Kidney (tissue), 14 donors: ENCODE measurements around the gene MYH9. TPM values are rescaled to one million over a fixed set of nuclear protein-coding genes. Genes with fewer than 3 reads are reported as not detected.

ENCODE experiments used
- DNase-seq, 5 donors: peaks; one replicate each; pipeline ENCODE4 v3.0.0-alpha.2; 2013 to 2020
- FAIRE-seq: peaks from 2 replicates; lab custom pipeline; 2012; peaks lifted over from hg19 to GRCh38; lab: Jason Lieb, UNC
- H3K27ac ChIP-seq, 2 donors: one replicate each; pipeline ENCODE4 v1.7.0; 2013; ENCODE audit warnings: low read depth in 2 of 2, low read length in 2 of 2, inconsistent platforms in 1 of 2
- H3K27me3 ChIP-seq: one replicate; pipeline ENCODE4 v1.7.1; 2013; ENCODE audit warnings: low read length, inconsistent platforms; ENCODE audit not compliant: control insufficient read depth, insufficient read depth
- H3K36me3 ChIP-seq, 3 donors: one replicate each; pipeline versions ENCODE4 v1.7.0 to v1.7.1; 2013; ENCODE audit warnings: low read length in 3 of 3, control low read depth in 1 of 3, inconsistent platforms in 1 of 3; ENCODE audit not compliant: insufficient read depth in 3 of 3, control insufficient read depth in 2 of 3
- H3K4me1 ChIP-seq, 3 donors: one replicate each; pipeline versions ENCODE4 v1.7.0 to v1.7.1; 2013; ENCODE audit warnings: low read length in 3 of 3, inconsistent platforms in 1 of 3, low read depth in 1 of 3; ENCODE audit not compliant: control insufficient read depth in 2 of 3, insufficient read depth in 2 of 3
- H3K4me3 ChIP-seq, 3 donors: one replicate each; pipeline versions ENCODE4 v1.7.0 to v1.8.1; 2013; ENCODE audit warnings: low read length in 3 of 3, control low read depth in 1 of 3, inconsistent platforms in 1 of 3
- H3K9ac ChIP-seq, 3 donors: one replicate each; pipeline versions ENCODE4 v1.7.0 to v1.7.1; 2013; ENCODE audit warnings: low read length in 3 of 3, control low read depth in 1 of 3, inconsistent platforms in 1 of 3
- H3K9me3 ChIP-seq, 3 donors: one replicate each; pipeline versions ENCODE4 v1.7.0 to v1.7.1; 2013; ENCODE audit warnings: low read length in 3 of 3, control low read depth in 1 of 3, inconsistent platforms in 1 of 3; ENCODE audit not compliant: control insufficient read depth in 2 of 3, insufficient read depth in 1 of 3
- CTCF ChIP-seq: IDR thresholded peaks from 3 replicates; pipeline ENCODE4 v1.5.1; 2012; ENCODE audit warnings: mild to moderate bottlenecking, moderate library complexity, borderline replicate concordance; ENCODE audit not compliant: insufficient read depth; ENCODE audit errors: extremely low read depth
- intact Hi-C: fragments of 100-400 bp; cut with DNase I; formaldehyde crosslinking; loops from one replicate; pipeline ENCODE4 v1.11.1; 2022
- polyA plus RNA-seq: library from polyadenylated mRNA; stranded (reverse); fragments of 350-450 nt; fragmentation: Illumina TruSeq; extraction: RNeasy Lipid Tissue Mini Kit (QIAGEN cat#74804); gene quantifications from one replicate; pipeline ENCODE4 v1.2.3, GENCODE V29; 2014; ENCODE audit warnings: low read depth, low replicate concordance; ENCODE audit not compliant: insufficient read depth
- total RNA-seq: library from RNA; stranded (reverse); fragmentation: NEBNext Ultra II Directional; extraction: Animal tissue kit (Norgen Biotek cat#: 25700); gene quantifications from one replicate; pipeline ENCODE4 v1.2.1, GENCODE V29; 2021
- donor health status: control.
- donor health status: control.
- donor health status: control.
- donor health status: control.
- donor health status: control.
- donor health status: DM: yes; HTN: yes; CAD: no.
- donor health status: Normal renal cell carcinoma (clear cell type).

Gene MYH9
- total and polyA plus RNA-seq, 2 donors from 2014 or later: 85.2 to 655 TPM

- no peak for TF ChIP-seq CTCF
- Histone ChIP-seq H3K27me3 (no peaks in the 10 kb centered on the region), H3K9ac (peak overlapping the region in 1 of 3 donors; percentile 42), H3K27ac (peak overlapping the region; percentile 78 to 84), H3K4me1 (peaks cover 5 to 75% (median 72%) of the 10 kb centered on the region in 3 donors), H3K36me3 (no peaks in the 10 kb centered on the region), H3K4me3 (no peak overlapping the region), H3K9me3 (no peaks in the 10 kb centered on the region)
- DNase-seq (no peak), FAIRE-seq (no peak)
- intact Hi-C loops: no loop called here
These were observed 28.2 kb downstream of the MYH9 start for GRCh38 chr22:36359470-36359996.

- peak overlapping the region in 1 of 3 donors; percentile 42 for H3K9ac ChIP-seq
- H3K27ac ChIP-seq: peak overlapping the region; percentile 78 to 84
- intact Hi-C loops: no loop called here
- no peak for FAIRE-seq
- TF ChIP-seq CTCF: no peak
- no peaks in the 10 kb centered on the region for H3K9me3 ChIP-seq
- DNase-seq: peak in 1 of 5 donors; percentile 76
- H3K27me3 ChIP-seq: no peaks in the 10 kb centered on the region
- no peaks in the 10 kb centered on the region for H3K36me3 ChIP-seq
- H3K4me3 ChIP-seq: no peak overlapping the region
- peaks cover 3 to 68% (median 65%) of the 10 kb centered on the region in 3 donors for H3K4me1 ChIP-seq
These were observed 29.0 kb downstream of the MYH9 start for GRCh38 chr22:36358533-36359469.

- DNase-seq (peak in 1 of 5 donors; percentile 45), FAIRE-seq (no peak)
- peak overlapping the region in 2 of 3 donors; percentile 5 to 42 for H3K9ac ChIP-seq
- no peaks in the 10 kb centered on the region for H3K27me3 ChIP-seq
- no peak for TF ChIP-seq CTCF
- H3K27ac ChIP-seq: peak overlapping the region; percentile 79 to 81
- peaks cover 6 to 60% (median 57%) of the 10 kb centered on the region in 3 donors for H3K4me1 ChIP-seq
- no peak overlapping the region for H3K4me3 ChIP-seq
- no peaks in the 10 kb centered on the region for H3K36me3 ChIP-seq
- H3K9me3 ChIP-seq: no peaks in the 10 kb centered on the region
- intact Hi-C loops: no loop called here
These were observed 30.8 kb downstream of the MYH9 start for GRCh38 chr22:36356708-36357624.
